ENCODE measurements around the gene CBARP. TPM values are rescaled to one million over a fixed set of nuclear protein-coding genes. Genes with fewer than 3 reads are reported as not detected.
"Not testable (repeated sequence)": the region's sequence is repeated elsewhere in the genome, so short reads cannot be mapped to it uniquely, and the experiment has no call there.

CBARP gene
- total RNA-seq, 4 donors from 2014 or later: 8.1 to 16.7 (median 13.6) TPM

DNA sequence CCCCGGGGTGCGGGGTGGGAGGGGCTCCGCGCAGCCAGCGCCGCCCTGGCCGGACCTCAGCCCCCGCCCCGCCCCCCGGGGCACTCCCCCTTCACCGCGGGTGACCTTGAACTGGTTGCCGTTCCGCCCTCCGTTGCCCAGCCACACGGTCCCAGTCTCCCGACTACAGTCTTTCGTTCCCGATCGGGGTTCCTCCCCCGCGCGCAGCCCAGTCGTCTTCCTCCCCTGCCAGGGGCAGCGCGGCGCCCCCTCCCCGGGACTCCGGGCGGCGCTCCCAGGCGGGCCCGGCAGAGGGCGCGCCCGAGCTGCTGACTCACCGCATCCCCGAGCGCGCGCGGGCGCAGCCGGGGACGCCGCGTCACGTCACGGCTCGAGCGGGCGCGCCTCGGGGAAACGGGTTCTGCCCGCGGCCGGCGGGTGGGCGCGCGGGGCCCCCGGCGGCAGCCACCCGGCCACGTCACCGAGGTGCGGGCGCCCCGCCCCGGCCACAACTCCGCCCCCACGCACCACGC lies 11.0 kb upstream of the CBARP start:
- DNase-seq (ENCODE audit: low spot score in 2 of 2): peak in 1 of 2 donors; percentile 96
- peak overlapping the region; percentile 39 for H3K4me3 ChIP-seq (ENCODE audit: low read depth, poor library complexity, severe bottlenecking)
- TF ChIP-seq, protein P1, sequence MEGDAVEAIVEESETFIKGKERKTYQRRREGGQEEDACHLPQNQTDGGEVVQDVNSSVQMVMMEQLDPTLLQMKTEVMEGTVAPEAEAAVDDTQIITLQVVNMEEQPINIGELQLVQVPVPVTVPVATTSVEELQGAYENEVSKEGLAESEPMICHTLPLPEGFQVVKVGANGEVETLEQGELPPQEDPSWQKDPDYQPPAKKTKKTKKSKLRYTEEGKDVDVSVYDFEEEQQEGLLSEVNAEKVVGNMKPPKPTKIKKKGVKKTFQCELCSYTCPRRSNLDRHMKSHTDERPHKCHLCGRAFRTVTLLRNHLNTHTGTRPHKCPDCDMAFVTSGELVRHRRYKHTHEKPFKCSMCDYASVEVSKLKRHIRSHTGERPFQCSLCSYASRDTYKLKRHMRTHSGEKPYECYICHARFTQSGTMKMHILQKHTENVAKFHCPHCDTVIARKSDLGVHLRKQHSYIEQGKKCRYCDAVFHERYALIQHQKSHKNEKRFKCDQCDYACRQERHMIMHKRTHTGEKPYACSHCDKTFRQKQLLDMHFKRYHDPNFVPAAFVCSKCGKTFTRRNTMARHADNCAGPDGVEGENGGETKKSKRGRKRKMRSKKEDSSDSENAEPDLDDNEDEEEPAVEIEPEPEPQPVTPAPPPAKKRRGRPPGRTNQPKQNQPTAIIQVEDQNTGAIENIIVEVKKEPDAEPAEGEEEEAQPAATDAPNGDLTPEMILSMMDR (IDR thresholded peaks at IDR 0.05): no peak
- no peak for TF ChIP-seq POLR2A (IDR thresholded peaks at IDR 0.05)
- WGBS, 2 donors: 1% methylated on average over 29 of the region's 74 CpGs; no CpG with 5 or more reads in 1 of the 2 donors
- intact Hi-C loops (cut with DNase I; ENCODE audit: low total_unique reads): no loop called here

DNA sequence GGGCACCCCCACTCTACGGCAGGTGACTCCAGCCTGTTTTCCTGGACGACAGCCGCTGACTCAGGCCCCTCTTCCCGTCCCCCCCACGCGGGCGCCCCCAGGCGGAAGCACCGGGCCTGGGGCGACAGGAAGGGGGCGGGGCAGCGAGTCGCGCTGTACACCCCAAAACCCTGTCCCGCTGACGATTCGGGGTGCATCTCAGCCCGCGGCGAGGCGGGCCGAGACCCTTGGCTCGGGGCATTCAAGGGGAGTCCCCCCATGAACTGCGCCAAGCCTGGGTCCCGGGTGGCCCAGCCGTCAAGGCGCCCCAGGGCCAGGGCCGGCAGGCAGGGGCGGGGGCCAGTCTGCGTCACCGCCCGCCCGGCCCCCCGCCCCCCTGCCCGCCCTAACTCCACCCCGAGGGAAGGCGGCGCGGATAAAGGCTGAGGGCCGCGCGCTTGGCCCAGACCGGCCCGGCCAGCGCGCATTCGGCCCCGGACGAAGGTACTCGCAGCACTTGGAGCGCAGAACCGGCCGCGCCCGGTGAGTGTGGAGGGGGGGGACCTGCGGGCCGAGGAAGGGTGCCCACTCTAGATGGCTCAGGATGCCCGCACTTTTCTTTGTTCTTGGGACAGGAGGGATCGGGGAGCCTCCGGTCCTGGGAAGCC lies 10.5 kb upstream of the CBARP start, which contains the start of gene MIDN:
TSS of gene MIDN (plus strand) at position 445 of the 647 bp plus-strand sequence. CDS start 1,714 bp downstream, outside the sequence.
- intact Hi-C loops (cut with DNase I; ENCODE audit: low total_unique reads): no loop called here
- TF ChIP-seq, protein P1 (IDR thresholded peaks at IDR 0.05): no peak
- no peak for TF ChIP-seq POLR2A (IDR thresholded peaks at IDR 0.05)
- 1 to 5% methylated on average over 18 to 23 of the region's 60 CpGs for WGBS, 2 donors
- H3K4me3 ChIP-seq (ENCODE audit: low read depth, poor library complexity, severe bottlenecking): peak within 1 kb of the TSS; percentile 39
- peak; percentile 67 to 94 for DNase-seq (ENCODE audit: low spot score in 2 of 2)

DNA sequence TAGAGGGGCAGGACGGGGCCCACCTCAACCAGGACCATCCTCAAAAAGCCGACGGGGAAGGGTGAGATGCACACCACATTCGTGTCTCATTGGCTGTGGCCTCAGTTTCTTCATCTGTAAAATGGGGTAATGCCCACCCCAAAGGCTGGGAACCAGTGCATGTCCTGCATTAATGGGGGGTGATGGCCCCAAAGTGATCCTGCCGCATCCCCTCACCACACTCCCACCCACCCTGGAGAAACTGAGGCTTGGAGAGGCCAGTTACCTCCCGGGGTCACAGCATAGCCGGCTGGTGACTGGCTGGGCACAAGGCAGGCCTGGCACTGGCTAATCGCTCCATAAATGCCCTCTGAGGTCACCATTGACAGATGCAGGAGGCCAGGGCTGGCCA lies 9.9 kb upstream of the CBARP start:
- no peak overlapping the region for H3K4me3 ChIP-seq (ENCODE audit: low read depth, poor library complexity, severe bottlenecking)
- intact Hi-C loops (cut with DNase I; ENCODE audit: low total_unique reads): no loop called here
- DNase-seq (ENCODE audit: low spot score in 2 of 2): no peak
- 76 to 88% methylated on average over 6 to 7 of the region's 8 CpGs for WGBS, 2 donors
- TF ChIP-seq POLR2A (IDR thresholded peaks at IDR 0.05): no peak
- TF ChIP-seq, protein P1 (IDR thresholded peaks at IDR 0.05): no peak

DNA sequence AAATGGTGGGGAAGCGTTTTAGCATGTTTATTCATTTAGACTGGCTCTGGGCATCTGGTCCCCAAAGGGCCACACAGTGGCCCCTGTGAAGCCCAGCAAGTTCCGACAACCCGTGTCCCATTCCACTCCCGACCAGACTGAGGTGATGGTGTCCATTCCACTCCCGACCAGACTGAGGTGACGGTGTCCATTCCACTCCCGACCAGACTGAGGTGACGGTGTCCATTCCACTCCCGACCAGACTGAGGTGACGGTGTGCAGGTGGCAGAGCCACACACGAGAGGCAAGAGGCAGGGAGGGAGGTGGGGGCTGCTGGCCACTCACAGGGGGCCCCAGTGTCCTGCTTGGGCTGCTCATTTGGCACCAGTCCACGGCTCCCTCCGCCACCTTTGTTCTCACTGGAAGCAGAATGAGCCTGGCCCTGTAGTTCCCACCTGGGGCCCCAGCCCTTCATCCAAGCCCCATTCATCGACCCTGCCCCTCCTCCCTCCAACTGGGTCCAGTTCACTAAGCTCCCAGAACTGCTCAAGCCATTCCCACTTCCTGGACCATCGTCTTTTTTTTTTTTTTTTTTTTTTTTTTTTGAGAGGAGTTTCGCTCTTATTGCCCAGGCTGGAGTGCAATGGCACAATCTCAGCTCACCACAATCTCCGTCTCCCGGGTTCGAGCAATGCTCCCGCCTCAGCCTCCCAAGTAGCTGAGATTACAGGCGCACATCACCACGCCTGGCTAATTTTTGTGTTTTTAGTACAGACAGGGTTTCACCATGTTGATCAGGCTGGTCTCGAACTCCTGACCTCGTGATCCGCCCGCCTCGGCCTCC lies 8.7 kb upstream of the CBARP start:
- WGBS, 2 donors: 73% methylated on average over 27 of the region's 27 CpGs
- H3K4me3 ChIP-seq (ENCODE audit: low read depth, poor library complexity, severe bottlenecking); intact Hi-C loops (cut with DNase I; ENCODE audit: low total_unique reads): not testable (repeated sequence)
- DNase-seq (ENCODE audit: low spot score in 2 of 2): peak in 1 of 2 donors; percentile 92

DNA sequence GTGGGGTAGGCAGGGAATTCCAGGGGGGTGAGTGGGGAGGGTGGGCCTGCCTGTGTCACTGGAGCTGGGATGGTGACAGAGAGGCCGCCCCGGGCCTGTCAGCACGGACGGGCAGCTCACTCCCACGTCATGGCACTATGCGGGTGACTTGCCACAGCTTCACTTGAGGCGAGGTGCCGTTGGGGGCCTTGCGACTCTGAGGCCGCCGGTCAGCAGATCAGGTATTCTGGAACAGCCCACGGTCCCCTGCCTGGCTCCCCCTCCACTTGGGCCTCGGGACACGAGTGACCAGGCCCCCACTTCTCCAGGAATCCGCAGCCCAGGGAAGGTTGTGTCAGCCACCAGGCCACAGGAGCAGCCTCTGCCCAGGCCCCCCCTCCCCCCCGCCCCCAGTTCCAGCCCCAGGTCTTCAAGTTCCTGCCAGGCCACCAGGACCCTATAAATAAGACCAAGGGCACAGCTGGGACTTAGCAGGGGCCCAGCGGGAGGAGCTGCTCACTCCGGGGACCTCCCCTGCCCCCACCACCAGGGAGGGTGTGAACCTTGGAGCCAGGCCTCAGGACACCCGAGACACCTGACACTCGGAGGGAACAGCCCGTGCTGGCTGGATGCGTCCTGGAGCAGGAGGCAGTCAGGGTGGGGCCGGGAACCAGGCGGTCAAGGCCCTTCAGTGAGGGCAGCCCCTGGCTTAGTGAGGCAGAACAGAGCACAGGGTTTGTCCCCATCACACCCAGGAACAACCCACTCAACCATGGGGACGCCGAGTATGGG lies 7.9 kb upstream of the CBARP start:
- TF ChIP-seq POLR2A (IDR thresholded peaks at IDR 0.05): no peak
- TF ChIP-seq, protein P1 (IDR thresholded peaks at IDR 0.05): no peak
- no peak overlapping the region for H3K4me3 ChIP-seq (ENCODE audit: low read depth, poor library complexity, severe bottlenecking)
- peak in 1 of 2 donors; percentile 95 for DNase-seq (ENCODE audit: low spot score in 2 of 2)
- intact Hi-C loops (cut with DNase I; ENCODE audit: low total_unique reads): loop anchor here (2.0 kb wide), 1 partner anchor 21 kb away; no protein-coding TSS in a partner anchor
- WGBS, 2 donors: 44 to 52% methylated on average over 12 to 13 of the region's 26 CpGs
